H4 (cell line): ENCODE data around the gene MRGPRE. TPM values are rescaled to one million over a fixed set of nuclear protein-coding genes. Genes with fewer than 3 reads are reported as not detected.

Source experiments
- DNase-seq: peaks from one replicate; pipeline ENCODE4 v3.0.0-alpha.2; 2015; ENCODE audit warnings: low spot score
- total RNA-seq: library from RNA; depleted of rRNA; stranded (reverse); fragments of >200 nt; shearing (Covaris generic); gene quantifications from 2 replicates; pipeline ENCODE4 v1.2.3, GENCODE V29; 2014

The MRGPRE gene
- total RNA-seq, 1 experiment from 2014 or later, result not detected

GRCh38 chr11:3196161-3197043 is 35.8 kb downstream of the MRGPRE start:
- DNase-seq, result no peak

- no peak for DNase-seq
These were observed 36.7 kb downstream of the MRGPRE start for GRCh38 chr11:3195251-3196160.

DNA sequence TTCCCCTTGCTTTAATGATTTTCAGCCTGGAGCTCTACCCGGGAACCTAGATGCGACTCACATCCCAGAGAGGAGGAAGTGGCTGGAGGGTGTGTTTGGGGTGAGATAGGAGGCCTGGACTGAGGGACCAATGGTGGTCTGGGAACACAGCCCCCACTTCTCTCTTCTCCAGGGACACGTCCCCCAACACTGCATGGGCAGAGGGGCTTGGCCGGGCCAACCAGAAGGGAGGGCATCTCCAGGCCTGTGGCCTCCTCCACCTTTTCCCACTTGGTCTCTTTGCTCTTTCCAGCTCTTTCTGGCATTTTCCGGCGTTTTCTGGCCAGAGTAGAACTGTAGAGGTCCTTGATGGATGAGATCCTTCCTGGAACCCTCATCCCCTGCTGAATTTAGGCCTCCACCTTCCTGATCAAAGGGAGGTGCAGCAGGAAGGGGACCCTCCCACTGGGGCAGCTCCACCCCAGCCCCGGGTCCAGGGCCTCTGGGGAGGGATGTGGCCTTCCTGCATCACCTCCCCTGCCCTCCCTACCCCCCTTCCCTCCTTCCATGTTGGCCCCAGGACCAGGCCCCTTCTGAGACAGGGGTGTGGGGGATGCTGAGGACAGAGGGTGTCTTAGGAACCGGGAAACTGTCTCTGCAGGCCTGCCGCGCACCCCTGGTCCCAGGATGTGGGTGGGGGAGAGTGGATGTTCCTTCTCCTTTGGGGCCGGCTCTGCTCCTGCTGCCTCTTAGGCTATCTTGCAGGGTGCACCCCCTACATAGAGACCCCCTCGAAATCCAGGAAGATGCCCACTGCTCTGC is 38.0 kb downstream of the MRGPRE start:
- no peak for DNase-seq

GRCh38 chr11:3193373-3194015 is 38.7 kb downstream of the MRGPRE start:
- no peak for DNase-seq

GRCh38 chr11:3192511-3193372 is 39.5 kb downstream of the MRGPRE start:
- DNase-seq, result no peak

- no peak for DNase-seq
These were observed 40.5 kb downstream of the MRGPRE start for GRCh38 chr11:3191586-3192324.

- no peak for DNase-seq
These were observed 41.6 kb downstream of the MRGPRE start for GRCh38 chr11:3190600-3190999.

GRCh38 chr11:3189886-3190583 is 42.2 kb downstream of the MRGPRE start:
- DNase-seq, result no peak

DNA sequence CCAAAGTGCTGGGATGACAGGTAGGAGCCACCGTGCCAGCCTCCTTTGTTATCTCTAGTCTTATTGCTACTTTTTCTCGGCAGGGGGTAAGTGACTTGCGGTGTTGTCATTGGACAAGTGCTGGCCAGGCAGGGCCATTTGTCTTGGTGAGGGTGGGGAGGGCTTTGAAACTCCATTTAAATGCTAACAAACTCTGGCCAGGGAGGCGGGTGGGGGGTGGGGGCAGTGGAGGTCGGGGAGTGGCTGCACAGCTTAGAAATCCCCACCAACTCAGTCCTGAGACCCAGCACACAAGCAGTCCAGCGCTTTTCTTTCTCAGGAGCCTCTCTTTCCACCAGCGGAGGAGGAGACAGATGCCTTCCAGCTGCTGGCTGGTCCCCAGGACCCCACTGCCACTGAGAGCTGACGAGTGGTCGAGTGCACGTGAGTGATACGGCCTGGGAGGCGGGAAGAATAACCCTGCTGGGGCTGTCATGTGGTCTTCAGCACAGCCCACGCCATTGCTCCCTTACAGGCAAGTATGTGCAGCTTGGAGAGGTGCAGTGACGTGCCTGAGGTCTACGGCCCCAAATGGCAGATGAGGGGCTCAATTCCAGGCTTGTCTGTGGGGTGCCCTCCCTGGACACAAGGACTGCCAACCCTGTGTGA is 42.9 kb downstream of the MRGPRE start:
- no peak for DNase-seq

DNA sequence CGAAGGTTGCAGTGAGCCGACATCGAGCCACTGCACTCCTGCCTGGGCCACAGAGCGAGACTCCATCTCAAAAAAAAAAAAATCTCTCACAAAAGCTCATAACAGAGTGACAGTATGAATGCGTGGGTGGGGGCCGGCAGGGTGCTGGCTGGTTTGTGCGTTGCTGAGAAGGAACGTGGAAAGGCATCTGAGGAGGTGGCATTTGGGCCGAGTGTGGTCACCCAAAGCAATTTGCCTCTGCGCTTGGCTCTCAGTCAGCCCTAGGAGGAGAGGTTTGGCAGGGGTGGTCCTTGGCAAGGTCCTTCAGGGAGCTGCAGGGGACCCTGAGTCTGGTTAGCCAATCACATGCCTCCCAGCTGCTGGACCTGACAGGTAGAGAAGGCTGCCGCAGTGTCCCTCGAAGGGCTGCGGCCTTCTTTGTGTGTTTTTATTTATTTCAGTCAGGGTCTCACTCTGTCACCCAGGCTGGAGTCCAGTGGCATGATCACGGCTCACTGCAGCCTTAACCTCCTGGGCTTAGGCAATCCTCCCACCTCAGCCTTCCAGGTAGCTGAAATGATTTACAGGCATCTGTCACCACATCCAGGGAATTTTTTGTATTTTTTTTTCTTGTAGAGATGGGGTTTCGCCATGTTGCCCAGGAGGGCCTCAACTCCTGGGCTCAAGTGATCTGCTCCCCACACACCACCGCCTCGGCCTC is 43.6 kb downstream of the MRGPRE start:
- no peak for DNase-seq

DNA sequence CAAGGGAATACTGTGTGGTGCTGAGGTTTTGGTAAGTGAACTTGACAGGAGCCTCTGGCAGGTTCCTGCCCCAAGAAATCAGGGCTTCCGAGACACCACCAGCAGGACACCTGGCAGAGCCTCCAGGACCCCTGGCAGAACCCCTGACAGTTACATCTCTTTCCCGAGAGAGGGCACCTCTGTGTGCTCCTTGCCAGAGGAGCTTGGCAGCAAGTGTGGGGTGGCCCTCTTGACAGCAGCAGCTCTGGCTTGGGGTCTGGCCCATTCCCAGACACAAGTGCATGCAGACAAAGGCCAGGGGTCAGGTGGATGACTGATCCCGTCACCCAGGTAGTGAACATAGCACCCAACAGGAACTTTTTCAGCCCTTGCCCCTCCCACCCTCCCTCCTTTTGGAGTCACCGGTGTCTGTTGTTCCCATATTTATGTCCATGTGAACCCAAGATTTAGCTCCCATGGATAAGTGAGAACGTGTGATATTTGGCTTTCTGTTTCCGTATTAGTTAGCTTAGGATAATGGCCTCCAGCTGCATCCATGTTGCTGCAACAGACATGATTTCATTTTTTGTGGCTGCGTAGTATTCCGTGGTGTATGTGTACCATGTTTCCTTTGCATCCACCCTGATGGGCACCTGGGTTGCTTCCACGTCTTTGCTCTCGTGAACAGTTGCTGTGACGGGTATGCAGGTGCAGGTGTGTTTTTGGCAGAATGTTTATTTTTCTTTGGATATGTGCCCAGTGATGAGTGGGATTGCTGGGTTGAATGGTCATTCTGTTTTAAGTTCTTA is 45.9 kb downstream of the MRGPRE start:
- no peak for DNase-seq

DNA sequence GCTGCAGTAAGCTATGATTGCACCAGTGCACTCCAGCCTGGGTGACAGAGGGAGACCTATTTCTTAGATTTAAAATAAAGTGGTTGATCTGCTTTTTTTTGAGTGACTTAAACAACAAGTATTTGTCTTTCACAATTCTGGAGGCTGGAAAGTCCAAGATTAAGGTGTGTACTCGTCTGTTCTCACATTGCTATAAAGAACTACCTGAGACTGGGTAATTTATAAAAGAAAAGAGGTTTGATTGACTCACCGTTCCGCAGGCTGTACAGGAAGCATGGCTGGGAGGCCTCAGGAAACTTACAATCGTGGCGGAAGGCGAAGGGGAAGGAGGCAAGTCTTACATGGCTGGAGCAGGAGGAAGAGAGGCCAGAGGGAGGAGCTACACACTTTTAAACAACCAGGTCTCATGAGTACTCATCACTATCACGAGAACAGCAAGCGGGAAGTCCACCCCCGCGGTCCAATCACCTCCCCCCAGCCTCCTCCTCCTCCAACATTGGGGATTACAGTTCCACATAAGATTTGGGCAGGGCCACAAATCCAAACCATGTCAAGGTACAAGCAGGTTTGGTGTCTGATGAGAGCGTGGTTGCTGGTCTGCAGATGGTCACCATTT is 47.4 kb downstream of the MRGPRE start:
- DNase-seq, result no peak

DNA sequence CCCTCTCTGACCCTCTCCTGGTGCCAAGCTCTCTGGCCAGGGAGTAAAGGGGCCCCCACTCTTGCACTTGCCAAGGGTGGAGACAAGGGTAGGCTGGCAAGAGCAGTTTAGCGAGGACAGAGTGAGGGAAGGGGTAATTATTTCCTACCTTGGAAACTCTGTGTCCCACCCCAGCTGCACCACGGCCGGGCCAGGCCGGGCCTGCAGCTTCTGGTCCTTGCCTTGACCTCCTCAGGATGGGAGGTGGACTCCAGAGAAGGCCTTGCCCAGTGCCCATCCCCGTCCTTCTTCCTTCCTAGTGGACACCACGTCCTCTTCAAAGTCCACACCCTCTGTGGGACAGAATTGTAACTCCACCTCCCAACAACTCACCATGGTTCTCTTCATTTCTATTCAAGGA is 48.7 kb downstream of the MRGPRE start:
- no peak for DNase-seq

DNA sequence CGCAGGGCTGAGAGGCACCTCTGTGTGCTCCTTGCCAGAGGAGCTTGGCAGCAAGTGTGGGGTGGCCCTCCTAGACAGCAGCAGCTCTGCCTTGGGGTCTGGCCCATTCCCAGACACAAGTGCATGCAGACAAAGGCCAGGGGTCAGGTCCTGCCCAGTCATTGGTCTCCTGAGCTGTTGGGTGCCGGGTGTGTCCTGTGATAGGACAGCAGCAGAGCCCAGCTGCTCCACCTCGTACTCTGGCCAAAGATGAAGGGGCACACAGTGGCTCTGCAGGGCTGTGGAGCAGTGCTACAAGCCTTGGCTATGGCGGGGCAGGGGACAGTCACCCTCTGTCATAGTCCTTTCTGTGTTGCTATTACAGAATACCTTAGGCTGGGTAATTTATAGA is 49.8 kb downstream of the MRGPRE start:
- no peak for DNase-seq

DNA sequence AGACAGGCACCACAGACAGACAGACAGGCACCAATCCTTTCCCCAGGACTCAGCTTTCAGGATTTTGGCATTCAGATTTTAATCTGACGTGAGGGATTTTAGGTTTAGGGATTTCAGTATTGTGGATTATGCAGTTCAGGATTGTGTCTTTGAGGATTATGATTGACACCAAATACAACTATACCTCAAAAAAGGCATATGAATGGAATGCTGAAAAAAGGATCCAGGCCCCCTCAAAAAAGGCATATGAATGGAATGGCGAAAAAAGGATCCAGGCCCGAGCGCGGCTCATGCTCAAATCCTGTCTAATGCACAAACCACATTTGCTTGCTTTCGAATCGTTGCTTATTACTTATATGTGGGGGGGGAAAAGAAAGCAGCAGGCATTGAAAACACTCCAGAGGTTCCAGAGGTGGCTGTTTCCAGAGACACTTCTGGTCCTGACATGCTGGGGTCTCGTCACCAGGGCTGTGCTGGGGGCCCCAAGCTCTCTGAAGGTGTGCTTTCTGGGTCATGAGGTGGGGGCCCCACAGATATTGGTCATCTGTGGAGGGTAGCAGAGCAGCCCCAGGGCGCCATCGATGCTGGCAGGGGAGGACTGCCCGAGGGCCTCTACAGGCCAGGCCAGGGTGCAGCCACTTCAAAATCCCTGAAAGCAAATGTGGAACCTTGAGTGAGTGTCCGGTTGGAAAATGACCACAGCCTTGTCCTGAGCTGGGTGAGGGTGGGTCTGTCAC is 50.3 kb downstream of the MRGPRE start:
- no peak for DNase-seq

GRCh38 chr11:3180869-3181268 is 51.3 kb downstream of the MRGPRE start:
- no peak for DNase-seq
